GM13977 (cell line): ENCODE measurements around the gene KRTAP9-6.
"Not testable (repeated sequence)": the region's sequence is repeated elsewhere in the genome, so short reads cannot be mapped to it uniquely, and the experiment has no call there.

Source experiments
- DNase-seq: peaks from one replicate; pipeline ENCODE4 v3.0.0; 2012; ENCODE audit warnings: low spot score
- CTCF ChIP-seq: IDR thresholded peaks from 2 replicates; pipeline ENCODE4 v1.5.1; 2012; ENCODE audit warnings: mild to moderate bottlenecking, control low read depth; ENCODE audit not compliant: insufficient read depth; ENCODE audit errors: extremely low read depth, missing control alignments
- in situ Hi-C: fragments of 300-500 bp; cut with MboI; formaldehyde crosslinking; loops from one replicate; pipeline ENCODE4 v1.12.0; 2022; ENCODE audit warnings: low sequenced_read_pairs, low pct_unique_long_range_greater_than_20kb, mixed read lengths, inconsistent platforms; ENCODE audit not compliant: unreplicated experiment

KRTAP9-6 gene

GRCh38 chr17:41246995-41247787, 18.0 kb upstream of the KRTAP9-6 start:
- DNase-seq, in situ Hi-C loops: not testable (repeated sequence)

- DNase-seq, in situ Hi-C loops: not testable (repeated sequence)
Observed at GRCh38 chr17:41249637-41250240, 15.4 kb upstream of the KRTAP9-6 start, which contains the start of gene KRTAP9-4. TSS of gene KRTAP9-4 (plus strand) at chr17:41249687. CDS start at chr17:41249721, 34 bp downstream.

DNA sequence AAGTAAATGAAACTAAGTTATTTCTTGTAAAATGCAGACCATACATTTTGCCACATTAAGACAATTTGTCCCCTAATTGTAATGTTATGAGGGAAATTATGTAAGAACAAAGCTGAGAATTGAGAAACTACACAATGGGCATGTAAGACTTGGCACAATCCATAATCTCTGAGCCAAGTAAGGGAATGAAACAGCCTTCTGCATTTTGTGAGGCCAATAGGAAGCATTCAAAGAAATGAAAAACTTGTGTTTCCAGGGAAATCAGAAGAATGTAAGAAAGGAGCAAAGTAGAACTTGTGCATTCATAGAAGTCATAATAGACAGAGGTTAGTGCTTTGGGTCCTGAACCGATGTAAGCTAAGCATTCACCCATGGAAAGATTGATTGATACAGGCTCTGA, 13.9 kb upstream of the KRTAP9-6 start:
- no peak for DNase-seq
- TF ChIP-seq CTCF = no peak
- in situ Hi-C loops = no loop called here

DNA sequence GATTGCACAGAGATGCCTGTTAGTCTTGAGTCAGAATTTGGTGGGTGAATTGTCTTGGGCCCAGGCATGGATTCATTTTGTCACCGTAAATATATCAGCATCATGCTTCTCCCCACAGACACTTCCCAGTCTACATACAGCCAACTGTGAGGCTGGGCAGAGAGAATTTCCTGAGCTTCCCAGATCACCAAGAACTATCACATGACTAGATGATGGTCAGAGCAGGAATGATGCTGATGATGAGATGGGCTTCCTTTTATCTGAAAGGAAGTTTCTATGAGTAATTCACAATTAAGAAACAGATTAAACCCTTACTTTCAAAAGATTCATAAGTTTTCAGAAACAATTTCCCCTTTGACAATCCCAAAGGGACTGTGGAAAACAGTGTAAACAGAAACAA, 10.3 kb upstream of the KRTAP9-6 start:
- in situ Hi-C loops = no loop called here
- no peak for TF ChIP-seq CTCF
- no peak for DNase-seq

- DNase-seq = peak; percentile 0
- in situ Hi-C loops = not testable (repeated sequence)
Observed at GRCh38 chr17:41255381-41256290, 9.5 kb upstream of the KRTAP9-6 start, which contains the start of gene KRTAP9-9. TSS of gene KRTAP9-9 (plus strand) at chr17:41255384.

GRCh38 chr17:41256291-41256685, 8.9 kb upstream of the KRTAP9-6 start:
- DNase-seq = peak; percentile 0
- TF ChIP-seq CTCF = no peak
- in situ Hi-C loops = no loop called here

- TF ChIP-seq CTCF = no peak
- in situ Hi-C loops = no loop called here
- no peak for DNase-seq
Observed at GRCh38 chr17:41258406-41258805, 6.8 kb upstream of the KRTAP9-6 start.

DNA sequence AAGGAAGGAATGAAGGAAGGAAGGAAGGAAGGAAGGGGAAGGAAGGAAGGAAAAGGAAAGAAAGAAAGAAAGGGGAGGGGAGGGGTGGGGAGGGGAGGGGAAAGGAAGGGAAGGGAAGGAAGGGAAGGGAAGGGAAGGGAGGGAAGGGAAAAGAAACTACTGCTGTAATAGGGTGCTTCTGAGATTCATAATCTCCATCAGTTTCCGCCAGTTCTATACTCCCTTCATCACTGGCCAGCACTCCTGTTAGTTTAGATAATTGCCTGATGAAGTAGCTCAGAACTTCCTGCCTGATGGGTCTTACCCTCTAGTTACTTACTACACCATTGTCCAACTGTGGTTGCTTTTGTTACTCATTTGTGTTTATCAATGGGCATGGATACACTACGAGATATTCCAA, 2.0 kb upstream of the KRTAP9-6 start:
- DNase-seq = no peak
- in situ Hi-C loops = no loop called here
- no peak for TF ChIP-seq CTCF
